Measurements from ENCODE around the gene MTCH2. TPM values are rescaled to one million over a fixed set of nuclear protein-coding genes. Genes with fewer than 3 reads are reported as not detected.

The MTCH2 gene
- total RNA-seq (10 to 100 TPM; 33.0 to 76.2 TPM), polyA plus RNA-seq (10 to 100 TPM; 45.4 to 74.3 TPM)
- long read RNA-seq, donor 1, transcript MTCH2-201 (13 exons, 2,587 nt): major isoform, 16 of 38 reads
- long read RNA-seq, donor 1, partial matches to known transcripts: 21 of 38 reads
- long read RNA-seq, donor 1, other reads (novel, unspliced or antisense): 0 of 38 reads
- long read RNA-seq, donor 2, partial matches to known transcripts: 11 of 16 reads
- long read RNA-seq, donor 2, other reads (novel, unspliced or antisense): 0 of 16 reads
- long read RNA-seq, donor 3, transcript MTCH2-201 (13 exons, 2,587 nt): major isoform, 8 of 22 reads
- long read RNA-seq, donor 3, partial matches to known transcripts: 13 of 22 reads
- long read RNA-seq, donor 3, other reads (novel, unspliced or antisense): 0 of 22 reads
- long read RNA-seq, donor 4, partial matches to known transcripts: 22 of 26 reads
- long read RNA-seq, donor 4, other reads (novel, unspliced or antisense): 0 of 26 reads
- long read RNA-seq, donor 5, transcript MTCH2-201 (13 exons, 2,587 nt): major isoform, 27 of 38 reads
- long read RNA-seq, donor 5, transcript MTCH2-205 (5 exons, 811 nt): minor isoform, 5 of 38 reads
- long read RNA-seq, donor 5, partial matches to known transcripts: 6 of 38 reads
- long read RNA-seq, donor 5, other reads (novel, unspliced or antisense): 0 of 38 reads

DNA sequence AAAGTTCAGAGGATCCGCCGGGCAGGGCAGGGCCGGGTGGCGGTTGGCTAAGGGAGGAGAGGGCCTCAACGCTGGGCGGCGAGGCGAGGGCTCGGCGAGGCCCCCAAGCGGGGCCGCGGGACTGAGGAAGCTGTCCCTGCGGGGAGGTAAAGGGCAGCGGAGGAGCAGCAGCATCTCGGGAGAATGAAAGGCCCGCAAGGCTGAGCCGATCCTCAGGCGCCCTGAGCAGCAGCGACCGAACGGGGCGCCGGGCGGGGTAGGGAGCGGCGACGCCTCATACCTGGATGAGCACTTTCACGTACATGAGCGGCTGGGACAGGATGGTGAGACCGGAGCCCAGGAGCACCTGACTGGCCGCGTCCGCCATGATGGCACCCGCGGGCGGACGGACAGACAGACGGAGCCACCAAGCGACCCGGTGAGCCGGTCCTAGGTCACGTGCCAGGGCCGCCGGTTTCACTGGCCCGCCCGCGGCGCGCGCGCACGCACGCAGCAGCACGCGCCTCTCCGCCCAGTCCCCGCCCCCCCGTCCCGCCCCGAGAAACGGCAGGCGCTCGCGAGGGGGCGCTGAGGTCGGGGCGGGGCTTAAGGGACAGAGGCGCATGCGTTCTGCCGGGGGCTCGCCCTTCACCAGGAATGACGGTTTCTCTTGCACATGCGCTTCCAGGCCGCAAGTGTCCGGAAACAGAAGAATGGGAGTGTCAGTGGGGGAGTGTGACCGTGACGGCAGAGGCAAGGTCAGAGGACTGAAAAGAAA is at the start of gene MTCH2:
Gene MTCH2, minus strand, starts transcription at position 461 of the 757 bp plus-strand sequence. Its CDS starts 94 bp downstream, at position 367.
- ATAC-seq (ENCODE audit: insufficient read depth, low FRiP score): peak; percentile 98
- peaks cover 0 to 13% (median 5%) of the 10 kb centered on the region in 5 donors for H3K4me1 ChIP-seq (ENCODE audit: control insufficient read depth in 5 of 5, insufficient read depth in 5 of 5, low read length in 5 of 5)
- peak within 1 kb of the TSS; percentile 82 to 98 for H3K27ac ChIP-seq (ENCODE audit: low read depth in 1 of 2, low read length in 1 of 2)
- no peaks in the 10 kb centered on the region for H3K27me3 ChIP-seq (ENCODE audit: control insufficient read depth in 3 of 3, insufficient read depth in 3 of 3, low read length in 2 of 3)
- 1% methylated on average over 48 to 78 of the region's 78 CpGs for WGBS, 2 donors
- no peaks in the 10 kb centered on the region for H3K9me3 ChIP-seq (ENCODE audit: control insufficient read depth in 4 of 4, insufficient read depth in 3 of 4, low read length in 3 of 4)
- H3K36me3 ChIP-seq (ENCODE audit: control insufficient read depth in 4 of 4, insufficient read depth in 4 of 4, low read length in 4 of 4): peaks cover 0 to 4% (median 3%) of the 10 kb centered on the region in 4 donors
- H3K9ac ChIP-seq (ENCODE audit: insufficient read depth in 1 of 2, low read length in 2 of 2): peak within 1 kb of the TSS; percentile 86 to 98
- peak within 1 kb of the TSS; percentile 87 for H3K4me3 ChIP-seq
- TF ChIP-seq, protein P1, sequence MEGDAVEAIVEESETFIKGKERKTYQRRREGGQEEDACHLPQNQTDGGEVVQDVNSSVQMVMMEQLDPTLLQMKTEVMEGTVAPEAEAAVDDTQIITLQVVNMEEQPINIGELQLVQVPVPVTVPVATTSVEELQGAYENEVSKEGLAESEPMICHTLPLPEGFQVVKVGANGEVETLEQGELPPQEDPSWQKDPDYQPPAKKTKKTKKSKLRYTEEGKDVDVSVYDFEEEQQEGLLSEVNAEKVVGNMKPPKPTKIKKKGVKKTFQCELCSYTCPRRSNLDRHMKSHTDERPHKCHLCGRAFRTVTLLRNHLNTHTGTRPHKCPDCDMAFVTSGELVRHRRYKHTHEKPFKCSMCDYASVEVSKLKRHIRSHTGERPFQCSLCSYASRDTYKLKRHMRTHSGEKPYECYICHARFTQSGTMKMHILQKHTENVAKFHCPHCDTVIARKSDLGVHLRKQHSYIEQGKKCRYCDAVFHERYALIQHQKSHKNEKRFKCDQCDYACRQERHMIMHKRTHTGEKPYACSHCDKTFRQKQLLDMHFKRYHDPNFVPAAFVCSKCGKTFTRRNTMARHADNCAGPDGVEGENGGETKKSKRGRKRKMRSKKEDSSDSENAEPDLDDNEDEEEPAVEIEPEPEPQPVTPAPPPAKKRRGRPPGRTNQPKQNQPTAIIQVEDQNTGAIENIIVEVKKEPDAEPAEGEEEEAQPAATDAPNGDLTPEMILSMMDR (IDR thresholded peaks at IDR 0.05; ENCODE audit: control extremely low read depth, extremely low read depth): peak; percentile 16
- DNase-seq: peak; percentile 98 to 99 (median 99)

DNA sequence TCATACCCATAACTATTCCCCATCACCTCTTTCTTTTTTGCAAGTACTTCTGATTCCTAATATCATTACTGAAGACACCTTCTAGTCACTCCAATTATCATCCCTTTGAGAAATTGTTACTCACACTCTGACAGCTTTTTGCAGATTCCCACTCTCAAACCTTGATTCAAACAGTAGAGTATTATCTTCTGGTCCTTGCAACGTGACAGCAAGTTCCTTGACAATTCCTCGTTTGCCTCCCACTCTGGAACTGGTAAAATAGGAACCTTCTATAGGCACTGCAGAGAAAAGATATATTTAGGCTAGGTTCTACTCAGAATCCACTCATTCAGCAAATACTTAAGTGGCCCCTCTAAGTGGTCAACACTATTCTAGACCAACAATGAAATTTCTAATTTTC is 49.6 kb upstream of the MTCH2 start:
- DNase-seq (no peak), ATAC-seq (ENCODE audit: insufficient read depth, low FRiP score) (no peak)
- H3K36me3 ChIP-seq (ENCODE audit: control insufficient read depth in 4 of 4, insufficient read depth in 4 of 4, low read length in 4 of 4): no peaks in the 10 kb centered on the region
- H3K9ac ChIP-seq (ENCODE audit: insufficient read depth in 1 of 2, low read length in 2 of 2): no peak overlapping the region
- H3K27me3 ChIP-seq (ENCODE audit: control insufficient read depth in 3 of 3, insufficient read depth in 3 of 3, low read length in 2 of 3): no peaks in the 10 kb centered on the region
- TF ChIP-seq, protein P1 (IDR thresholded peaks at IDR 0.05; ENCODE audit: control extremely low read depth, extremely low read depth): no peak
- no peak overlapping the region for H3K27ac ChIP-seq (ENCODE audit: low read depth in 1 of 2, low read length in 1 of 2)
- no peak overlapping the region for H3K4me3 ChIP-seq
- H3K9me3 ChIP-seq (ENCODE audit: control insufficient read depth in 4 of 4, insufficient read depth in 3 of 4, low read length in 3 of 4): no peaks in the 10 kb centered on the region
- H3K4me1 ChIP-seq (ENCODE audit: control insufficient read depth in 5 of 5, insufficient read depth in 5 of 5, low read length in 5 of 5): no peaks in the 10 kb centered on the region
- WGBS, 2 donors: 37 to 71% methylated on average over 2 of the region's 2 CpGs

DNA sequence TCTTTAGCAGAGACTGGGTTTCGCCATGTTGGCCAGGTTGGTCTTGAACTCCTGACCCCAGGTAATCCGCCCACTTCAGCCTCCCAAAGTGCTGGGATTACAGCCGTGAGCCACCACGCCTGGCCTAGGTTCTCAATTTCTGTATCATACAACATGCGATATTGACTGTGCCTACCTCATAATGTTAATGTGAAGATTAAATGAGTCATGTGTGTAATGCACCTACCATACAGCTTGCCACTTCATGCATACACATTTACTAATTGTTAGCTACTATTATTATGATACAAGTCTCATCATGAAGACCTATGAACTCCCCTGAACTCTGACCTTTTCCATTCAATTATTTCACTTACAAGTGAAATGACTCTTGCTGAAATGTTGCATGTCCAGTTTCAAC is 47.1 kb upstream of the MTCH2 start:
- no peaks in the 10 kb centered on the region for H3K27me3 ChIP-seq (ENCODE audit: control insufficient read depth in 3 of 3, insufficient read depth in 3 of 3, low read length in 2 of 3)
- H3K9me3 ChIP-seq (ENCODE audit: control insufficient read depth in 4 of 4, insufficient read depth in 3 of 4, low read length in 3 of 4): no peaks in the 10 kb centered on the region
- ATAC-seq (ENCODE audit: insufficient read depth, low FRiP score) (no peak), DNase-seq (no peak)
- H3K27ac ChIP-seq (ENCODE audit: low read depth in 1 of 2, low read length in 1 of 2): no peak overlapping the region
- TF ChIP-seq, protein P1 (IDR thresholded peaks at IDR 0.05; ENCODE audit: control extremely low read depth, extremely low read depth): no peak
- no peaks in the 10 kb centered on the region for H3K36me3 ChIP-seq (ENCODE audit: control insufficient read depth in 4 of 4, insufficient read depth in 4 of 4, low read length in 4 of 4)
- no peak overlapping the region for H3K4me3 ChIP-seq
- H3K4me1 ChIP-seq (ENCODE audit: control insufficient read depth in 5 of 5, insufficient read depth in 5 of 5, low read length in 5 of 5): no peaks in the 10 kb centered on the region
- 94 to 98% methylated on average over 5 of the region's 5 CpGs for WGBS, 2 donors
- no peak overlapping the region for H3K9ac ChIP-seq (ENCODE audit: insufficient read depth in 1 of 2, low read length in 2 of 2)
